Endothelial cell of umbilical vein (primary cell): ENCODE measurements around the gene RPGRIP1L. TPM values are rescaled to one million over a fixed set of nuclear protein-coding genes. Genes with fewer than 3 reads are reported as not detected.

Source experiments
- BruUV-seq: library from RNA; stranded (reverse); fragments of 400-500 nt; replicated peaks from 2 replicates; lab custom pipeline; 2021; lab: Mats Ljungman, UMichigan
- CTCF ChIA-PET: fragments of 300-600, 350-600 bp; sonication (Branson Sonifier 250); formaldehyde crosslinking; loops from one replicate; lab custom pipeline; 2021; ENCODE audit warnings: antibody characterized with exemption, inconsistent platforms; lab: Charles Lee
- POLR2A ChIA-PET: fragments of 300-600, 350-600 bp; sonication (Branson Sonifier 250); formaldehyde crosslinking; loops from one replicate; lab custom pipeline; 2021; ENCODE audit warnings: antibody characterized with exemption, inconsistent platforms; lab: Charles Lee
- DNase-seq: peaks from one replicate; pipeline ENCODE4 v3.0.0-alpha.2; 2011; ENCODE audit warnings: low read depth, low spot score
- FAIRE-seq: peaks from 2 replicates; lab custom pipeline; 2011; peaks lifted over from hg19 to GRCh38; lab: Jason Lieb, UNC
- H2AFZ ChIP-seq: 2 replicates; pipeline ENCODE4 v1.6.0; 2012; ENCODE audit warnings: low read depth, low read length, control low read depth, inconsistent platforms
- H3K27ac ChIP-seq: 2 replicates; pipeline ENCODE4 v1.5.1; 2011; ENCODE audit warnings: low read depth, mild to moderate bottlenecking, control low read depth, low read length, moderate library complexity; ENCODE audit not compliant: insufficient read depth
- H3K27me3 ChIP-seq, 2 experiments: 2 replicates each; pipeline versions ENCODE4 v1.6.0 to v1.6.1; 2011; ENCODE audit warnings: low read length in 2 of 2, mixed read lengths in 1 of 2; ENCODE audit not compliant: control insufficient read depth in 2 of 2, insufficient read depth in 2 of 2
- H3K36me3 ChIP-seq, 2 experiments: 2 replicates in 1 of 2; 3 replicates in 1 of 2; pipeline ENCODE4 v1.5.1; 2011; ENCODE audit warnings: low read length in 2 of 2, mild to moderate bottlenecking in 1 of 2, moderate library complexity in 1 of 2; ENCODE audit not compliant: control insufficient read depth in 2 of 2, insufficient read depth in 2 of 2; ENCODE audit errors: extremely low read depth in 1 of 2
- H3K4me1 ChIP-seq: 3 replicates; pipeline ENCODE4 v1.5.1; 2011; ENCODE audit warnings: mild to moderate bottlenecking, low read length; ENCODE audit not compliant: control insufficient read depth, insufficient read depth; ENCODE audit errors: extremely low read depth
- H3K4me2 ChIP-seq: 2 replicates; pipeline ENCODE4 v1.6.1; 2011; ENCODE audit warnings: low read length, control low read depth, mixed read lengths; ENCODE audit not compliant: insufficient read depth
- H3K4me3 ChIP-seq, 3 experiments: fragments of 200-600 bp in 1 of 3; sonication (generic), shearing (Covaris generic) in 1 of 3; replicated peaks in 1 of 3; 2 replicates each; pipeline ENCODE4 v1.5.1; 2011 to 2016; ENCODE audit warnings: control low read depth in 3 of 3, low read length in 3 of 3, mild to moderate bottlenecking in 2 of 3, inconsistent platforms in 1 of 3, low read depth in 1 of 3, moderate library complexity in 1 of 3; ENCODE audit not compliant: insufficient read depth in 1 of 3
- H3K79me2 ChIP-seq: 2 replicates; pipeline ENCODE4 v1.6.0; 2012; ENCODE audit warnings: low read length, inconsistent platforms; ENCODE audit not compliant: control insufficient read depth, insufficient read depth
- H3K9ac ChIP-seq: replicated peaks from 2 replicates; pipeline ENCODE3; 2011; ENCODE audit warnings: low read length, control low read depth; ENCODE audit not compliant: insufficient read depth; ENCODE audit errors: extremely low read depth
- H3K9me1 ChIP-seq: replicated peaks from 3 replicates; pipeline ENCODE4 v1.6.0; 2011; ENCODE audit warnings: mild to moderate bottlenecking, low read length; ENCODE audit not compliant: control insufficient read depth, insufficient read depth; ENCODE audit errors: extremely low read depth
- H3K9me3 ChIP-seq: replicated peaks from 2 replicates; pipeline ENCODE4 v1.5.1; 2012; ENCODE audit warnings: low read length, inconsistent platforms; ENCODE audit not compliant: control insufficient read depth, insufficient read depth
- H4K20me1 ChIP-seq: replicated peaks from 2 replicates; pipeline ENCODE3; 2011; ENCODE audit warnings: mild to moderate bottlenecking, low read length; ENCODE audit not compliant: control insufficient read depth, insufficient read depth; ENCODE audit errors: extremely low read depth
- GATA2 ChIP-seq: IDR thresholded peaks from 2 replicates; pipeline ENCODE4 v1.7.0; 2011; ENCODE audit warnings: low read depth, mild to moderate bottlenecking, moderate library complexity, mixed read lengths, low read length; ENCODE audit not compliant: insufficient read length, insufficient read depth
- JUN ChIP-seq: IDR thresholded peaks from 2 replicates; pipeline ENCODE4 v1.6.1; 2011; ENCODE audit warnings: borderline replicate concordance, low read depth; ENCODE audit not compliant: insufficient read length, insufficient read depth
- POLR2A ChIP-seq: IDR thresholded peaks from 2 replicates; pipeline ENCODE4 v1.6.1; 2012; ENCODE audit warnings: low read depth, mild to moderate bottlenecking, control low read depth, low read length
- POLR2AphosphoS5 ChIP-seq: IDR thresholded peaks from 2 replicates; pipeline ENCODE4 v1.6.1; 2012; ENCODE audit warnings: low read depth, mild to moderate bottlenecking, control low read depth, low read length, moderate library complexity; ENCODE audit not compliant: insufficient read depth
- dilution Hi-C: fragments of 300-500 bp; cut with MboI; formaldehyde crosslinking; loops from one replicate; pipeline ENCODE4 v1.15.0; 2019; ENCODE audit warnings: low sequenced_read_pairs; ENCODE audit not compliant: extremely low pct_ligation_motif_present
- intact Hi-C: fragments of 100-400 bp; cut with micrococcal nuclease; formaldehyde crosslinking; loops from one replicate; pipeline ENCODE4 v1.10.0; 2022
- polyA plus RNA-seq, 4 experiments: library from polyadenylated mRNA; depleted of rRNA in 3 of 4; stranded (reverse) in 3 of 4; unstranded in 1 of 4; fragments of >200 nt; gene quantifications; 2 replicates each; pipeline versions ENCODE4 v1.2.1 to v1.2.3, GENCODE V29; 2011 to 2012; ENCODE audit warnings: missing spikeins in 1 of 4
- total RNA-seq: library from RNA; stranded (reverse); gene quantifications from 2 replicates; pipeline ENCODE4 v1.2.3, GENCODE V29; 2021

RPGRIP1L gene
- total and polyA plus RNA-seq, 2 donors (not counting 3 experiments of a cell fraction or from before 2014, with no cell fraction given): 3.2 to 13.2 TPM

DNA sequence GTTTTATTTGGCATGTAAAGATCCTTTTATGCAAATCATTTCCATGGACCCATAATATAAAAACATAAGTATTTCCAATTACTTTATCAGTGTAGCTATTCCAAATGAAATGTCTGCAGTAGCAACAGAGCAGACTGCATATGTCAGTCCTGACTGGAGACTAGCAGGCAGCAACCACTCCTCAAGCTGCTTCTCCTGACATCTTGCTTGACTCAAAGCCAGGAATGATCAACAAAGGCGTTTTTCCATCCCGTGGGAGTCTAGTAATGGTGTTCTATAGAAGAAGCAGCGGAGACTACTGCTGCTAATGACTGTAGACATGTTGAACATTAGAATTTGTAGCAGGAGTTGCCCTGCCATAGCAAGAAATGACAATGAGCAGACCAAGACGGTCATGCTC, 127.4 kb downstream of the RPGRIP1L start:
- intact Hi-C loops (no loop called here), dilution Hi-C loops (no loop called here)
- Histone ChIP-seq H3K79me2 (no peaks in the 10 kb centered on the region), H3K27me3 (peaks cover 0 to 3% of the 10 kb centered on the region in 2 experiments), H2AFZ (no peak overlapping the region), H3K4me1 (no peaks in the 10 kb centered on the region), H3K9me1 (no peaks in the 10 kb centered on the region), H3K4me3 (no peak overlapping the region), H3K9ac (no peak overlapping the region), H3K36me3 (no peaks in the 10 kb centered on the region), H3K4me2 (no peak overlapping the region), H4K20me1 (no peaks in the 10 kb centered on the region), H3K9me3 (no peaks in the 10 kb centered on the region), H3K27ac (no peak overlapping the region)
- BruUV-seq: no TSS peak
- ChIA-PET POLR2A (no interaction called here), CTCF (no interaction called here)
- TF ChIP-seq JUN: no peak
- no peak for TF ChIP-seq POLR2A
- TF ChIP-seq POLR2AphosphoS5: no peak
- TF ChIP-seq GATA2: no peak
- FAIRE-seq (no peak), DNase-seq (no peak)

DNA sequence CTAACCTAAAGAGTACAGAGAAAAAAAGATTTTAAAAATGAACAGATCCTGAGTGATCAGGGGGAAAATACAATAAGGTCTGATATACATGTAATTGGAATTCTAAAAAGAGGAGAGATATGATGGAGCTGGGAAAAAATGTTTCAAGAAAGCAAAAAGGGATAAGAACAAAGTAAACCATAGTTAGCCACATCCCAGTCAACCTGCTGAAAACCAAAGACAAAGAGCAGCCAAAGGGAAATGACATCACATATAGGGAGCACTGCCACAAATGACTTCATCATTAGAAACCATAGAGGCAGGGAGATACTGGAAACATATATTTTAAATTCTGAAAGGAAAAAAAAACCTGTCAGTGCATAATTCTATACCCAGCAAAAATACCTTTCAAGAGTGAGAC, 131.9 kb downstream of the RPGRIP1L start:
- Histone ChIP-seq H3K4me1 (no peaks in the 10 kb centered on the region), H3K4me3 (no peak overlapping the region), H3K79me2 (no peaks in the 10 kb centered on the region), H3K9me1 (no peaks in the 10 kb centered on the region), H3K27ac (no peak overlapping the region), H3K27me3 (no peaks in the 10 kb centered on the region), H3K9ac (no peak overlapping the region), H3K36me3 (no peaks in the 10 kb centered on the region), H3K4me2 (no peak overlapping the region), H2AFZ (no peak overlapping the region), H4K20me1 (no peaks in the 10 kb centered on the region), H3K9me3 (no peaks in the 10 kb centered on the region)
- dilution Hi-C loops (no loop called here), intact Hi-C loops (no loop called here)
- no TSS peak for BruUV-seq
- no peak for TF ChIP-seq POLR2AphosphoS5
- ChIA-PET CTCF (no interaction called here), POLR2A (no interaction called here)
- DNase-seq (no peak), FAIRE-seq (no peak)
